H9 (cell line): Measurements from ENCODE around the gene LEFTY1. TPM values are rescaled to one million over a fixed set of nuclear protein-coding genes. Genes with fewer than 3 reads are reported as not detected.
A peak's percentile ranks its signal among the peaks of the same experiment; 100 is the strongest.

Source experiments
- DNase-seq: peaks from one replicate; pipeline ENCODE4 v3.0.0-alpha.2; 2017
- H2AFZ ChIP-seq: one replicate; pipeline ENCODE4 v1.6.1; 2013; ENCODE audit warnings: mild to moderate bottlenecking, low read length, control low read depth, moderate library complexity
- H2AK5ac ChIP-seq: 2 replicates; pipeline ENCODE4 v1.6.1; 2013; ENCODE audit warnings: low read length, control low read depth, mixed read lengths; ENCODE audit not compliant: insufficient read length
- H2BK120ac ChIP-seq: one replicate; pipeline ENCODE4 v1.6.1; 2013; ENCODE audit warnings: low read depth, mild to moderate bottlenecking, low read length, control low read depth, inconsistent platforms; ENCODE audit not compliant: poor library complexity, severe bottlenecking
- H2BK12ac ChIP-seq: 2 replicates; pipeline ENCODE4 v1.6.1; 2013; ENCODE audit warnings: low read length, control low read depth, mixed read lengths, low read depth; ENCODE audit not compliant: insufficient read length
- H2BK15ac ChIP-seq: 2 replicates; pipeline ENCODE4 v1.6.1; 2013; ENCODE audit warnings: low read depth, low read length, control low read depth
- H2BK20ac ChIP-seq: one replicate; pipeline ENCODE4 v1.6.1; 2013; ENCODE audit warnings: low read depth, mild to moderate bottlenecking, low read length, control low read depth, inconsistent platforms; ENCODE audit not compliant: poor library complexity, severe bottlenecking
- H2BK5ac ChIP-seq: 2 replicates; pipeline ENCODE4 v1.6.1; 2013; ENCODE audit warnings: low read length, control low read depth, mixed read lengths; ENCODE audit not compliant: insufficient read length
- H3K14ac ChIP-seq: 2 replicates; pipeline ENCODE4 v1.6.1; 2013; ENCODE audit warnings: low read length, control low read depth; ENCODE audit not compliant: insufficient read depth
- H3K18ac ChIP-seq: 2 replicates; pipeline ENCODE4 v1.6.1; 2013; ENCODE audit warnings: low read depth, mild to moderate bottlenecking, mixed read lengths, low read length, control low read depth; ENCODE audit not compliant: insufficient read length
- H3K23ac ChIP-seq: 2 replicates; pipeline ENCODE4 v1.6.1; 2013; ENCODE audit warnings: low read length, control low read depth, mixed read lengths, low read depth; ENCODE audit not compliant: insufficient read length
- H3K23me2 ChIP-seq: 2 replicates; pipeline ENCODE4 v1.6.1; 2013; ENCODE audit warnings: low read depth, mild to moderate bottlenecking, mixed read lengths, low read length, control low read depth; ENCODE audit not compliant: insufficient read length, poor library complexity, severe bottlenecking
- H3K27ac ChIP-seq: 2 replicates; pipeline ENCODE4 v1.5.1; 2013; ENCODE audit warnings: low read length, control low read depth, mixed read lengths, low read depth; ENCODE audit not compliant: insufficient read length
- H3K27me3 ChIP-seq: 2 replicates; pipeline ENCODE4 v1.6.1; 2013; ENCODE audit warnings: low read length, control low read depth, inconsistent platforms; ENCODE audit not compliant: insufficient read depth
- H3K4ac ChIP-seq: 2 replicates; pipeline ENCODE4 v1.6.1; 2013; ENCODE audit warnings: low read depth, mild to moderate bottlenecking, control low read depth, inconsistent platforms, low read length, moderate library complexity
- H3K4me1 ChIP-seq: 2 replicates; pipeline ENCODE4 v1.6.1; 2013; ENCODE audit warnings: low read length, control low read depth, inconsistent platforms; ENCODE audit not compliant: insufficient read depth
- H3K4me2 ChIP-seq: 2 replicates; pipeline ENCODE4 v1.6.1; 2013; ENCODE audit warnings: low read length, control low read depth, mixed read lengths; ENCODE audit not compliant: insufficient read length, insufficient read depth
- H3K56ac ChIP-seq: 2 replicates; pipeline ENCODE4 v1.6.1; 2013; ENCODE audit warnings: low read depth, mild to moderate bottlenecking, mixed read lengths, low read length, control low read depth; ENCODE audit not compliant: insufficient read length
- H3K79me1 ChIP-seq: 2 replicates; pipeline ENCODE4 v1.6.1; 2013; ENCODE audit warnings: low read depth, mild to moderate bottlenecking, moderate library complexity, low read length, control low read depth, inconsistent platforms; ENCODE audit not compliant: insufficient read depth, poor library complexity, severe bottlenecking
- H3K79me2 ChIP-seq: 2 replicates; pipeline ENCODE4 v1.6.1; 2013; ENCODE audit warnings: low read length, control low read depth, inconsistent platforms; ENCODE audit not compliant: insufficient read depth
- H3K9ac ChIP-seq: 2 replicates; pipeline ENCODE4 v1.6.1; 2013; ENCODE audit warnings: low read length, control low read depth, mixed read lengths; ENCODE audit not compliant: insufficient read length; ENCODE audit errors: extremely low read depth
- H3K9me3 ChIP-seq: one replicate; pipeline ENCODE4 v1.6.1; 2013; ENCODE audit warnings: low read depth, low read length, inconsistent platforms; ENCODE audit not compliant: control insufficient read depth
- H3T11ph ChIP-seq: one replicate; pipeline ENCODE4 v1.6.1; 2013; ENCODE audit warnings: mild to moderate bottlenecking, low read length, control low read depth, inconsistent platforms
- H4K20me1 ChIP-seq: one replicate; pipeline ENCODE4 v1.6.1; 2013; ENCODE audit not compliant: control insufficient read depth, insufficient read length, insufficient read depth
- H4K5ac ChIP-seq: 2 replicates; pipeline ENCODE4 v1.6.1; 2013; ENCODE audit warnings: low read depth, mild to moderate bottlenecking, mixed read lengths, low read length, control low read depth; ENCODE audit not compliant: insufficient read length
- H4K8ac ChIP-seq: replicated peaks from 2 replicates; pipeline ENCODE4 v1.6.1; 2013; ENCODE audit warnings: low read length, control low read depth, mixed read lengths, low read depth; ENCODE audit not compliant: insufficient read length
- H4K91ac ChIP-seq: 2 replicates; pipeline ENCODE4 v1.6.1; 2013; ENCODE audit warnings: low read depth, mild to moderate bottlenecking, moderate library complexity, mixed read lengths, low read length, control low read depth; ENCODE audit not compliant: insufficient read length
- H3K27ac Mint-ChIP-seq, 3 experiments: 2 replicates in 2 of 3; 3 replicates in 1 of 3; pipeline ENCODE4 v1.8.0; 2020 to 2021; ENCODE audit warnings: mixed read lengths in 3 of 3, mild to moderate bottlenecking in 1 of 3, moderate library complexity in 1 of 3
- H3K27me3 Mint-ChIP-seq: 2 replicates; pipeline ENCODE4 v1.8.0; 2021; ENCODE audit warnings: low read depth, mild to moderate bottlenecking, moderate library complexity, mixed read lengths
- H3K36me3 Mint-ChIP-seq, 3 experiments: 2 replicates in 2 of 3; 3 replicates in 1 of 3; pipeline ENCODE4 v1.8.0; 2020 to 2021; ENCODE audit warnings: low read depth in 3 of 3, mixed read lengths in 3 of 3; ENCODE audit not compliant: insufficient read depth in 1 of 3
- H3K4me1 Mint-ChIP-seq, 2 experiments: 2 replicates each; pipeline ENCODE4 v1.8.0; 2020; ENCODE audit warnings: mixed read lengths in 2 of 2
- H3K4me3 Mint-ChIP-seq, 2 experiments: 2 replicates in 1 of 2; 3 replicates in 1 of 2; pipeline ENCODE4 v1.8.0; 2020 to 2021; ENCODE audit warnings: mild to moderate bottlenecking in 2 of 2, mixed read lengths in 2 of 2, moderate library complexity in 1 of 2
- H3K9me3 Mint-ChIP-seq, 2 experiments: 2 replicates in 1 of 2; 3 replicates in 1 of 2; pipeline ENCODE4 v1.8.0; 2020; ENCODE audit warnings: mild to moderate bottlenecking in 2 of 2, mixed read lengths in 2 of 2, moderate library complexity in 1 of 2
- WGBS: extraction: QIAGEN DNeasy Blood & Tissue Kit; methylation state at CpG from one replicate; pipeline ENCODE4 v1.1.7; 2013; ENCODE audit warnings: missing lambda C conversion rate, low lambda C conversion rate, mixed read lengths; ENCODE audit not compliant: insufficient read length; ENCODE audit errors: extremely low coverage; 5-methylcytosine and 5-hydroxymethylcytosine counted together
- total RNA-seq: library from RNA; stranded (reverse); gene quantifications from 2 replicates; pipeline ENCODE4 v1.2.1, GENCODE V29; 2021
- TF ChIP-seq, protein P1 (sequence below): fragments of 200-600 bp; sonication (generic); conservative IDR thresholded peaks from 3 replicates; pipeline ENCODE4 v1.8.0; 2021; ENCODE audit warnings: antibody characterized with exemption, mild to moderate bottlenecking

Gene LEFTY1
- total RNA-seq, 1 experiment from 2014 or later, result 107 TPM

DNA sequence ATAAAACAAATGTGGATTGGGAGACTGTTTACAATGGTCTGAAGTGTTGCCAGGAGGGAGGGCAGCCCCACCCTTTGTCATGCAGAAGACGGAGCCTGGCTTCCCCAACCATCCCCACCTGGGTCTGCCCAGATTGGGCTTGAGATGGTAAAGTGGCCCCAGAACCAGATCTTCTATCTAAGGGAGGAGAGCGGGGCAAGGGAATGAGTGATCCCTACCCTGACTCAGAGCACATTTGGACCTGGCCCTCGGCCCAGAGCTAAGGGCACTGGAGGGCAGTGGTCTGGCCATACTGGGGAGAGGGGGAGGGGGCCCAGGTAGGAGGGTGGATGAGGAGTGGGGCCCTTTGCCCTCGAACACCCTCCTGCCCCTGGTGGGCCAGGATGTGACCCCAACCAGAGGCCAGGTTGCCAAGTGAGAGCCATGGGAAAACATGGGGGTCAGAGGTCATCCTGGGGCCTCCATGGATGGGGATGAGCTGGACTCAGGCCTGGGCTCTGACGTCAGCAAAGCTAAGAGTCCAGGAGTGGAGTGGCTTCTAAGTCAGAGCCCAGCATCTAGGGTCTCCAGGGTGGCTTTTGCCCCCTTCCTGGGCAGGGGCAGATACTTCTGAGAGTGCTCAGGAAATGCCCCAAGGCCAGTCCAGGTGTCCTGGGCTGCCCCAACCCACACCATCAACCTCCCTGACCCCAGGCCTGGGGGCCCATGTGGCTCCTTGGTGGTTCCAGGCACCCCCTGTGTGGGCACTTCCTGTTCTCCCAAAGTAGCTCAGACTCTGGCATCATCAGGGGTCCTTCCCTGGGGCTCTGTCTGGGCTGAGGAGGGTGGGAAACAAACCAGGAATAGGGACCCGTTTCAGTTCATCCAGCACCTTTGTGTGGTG is 1.6 kb upstream of the LEFTY1 start:
- Histone ChIP-seq H2AK5ac (no peak overlapping the region), H3K23me2 (no peaks in the 10 kb centered on the region), H3K27ac (no peak overlapping the region), H3K79me2 (peaks cover 2% of the 10 kb centered on the region; the same call in 1 of the 2 replicates), H4K20me1 (no peaks in the 10 kb centered on the region), H3K23ac (no peak overlapping the region), H2BK15ac (no peak overlapping the region), H3T11ph (no peak overlapping the region), H2BK120ac (no peak overlapping the region), H3K56ac (no peak overlapping the region), H3K9ac (no peak overlapping the region), H3K18ac (peak overlapping the region; percentile 56), H4K5ac (no peak overlapping the region), H4K8ac (no peak overlapping the region), H3K27me3 (no peaks in the 10 kb centered on the region), H2AFZ (no peak overlapping the region), H2BK5ac (no peak overlapping the region), H3K4me1 (peaks cover 3% of the 10 kb centered on the region; the same call in 1 of the 2 replicates), H3K9me3 (no peaks in the 10 kb centered on the region), H4K91ac (peak overlapping the region; percentile 98), H3K4me2 (no peak overlapping the region), H2BK20ac (no peak overlapping the region), H2BK12ac (peak overlapping the region; percentile 82), H3K79me1 (no peaks in the 10 kb centered on the region), H3K14ac (no peak overlapping the region), H3K4ac (no peak overlapping the region; the same call in 1 of the 2 replicates)
- Mint-ChIP-seq H3K4me3 (peak overlapping the region; percentile 25 to 38; a peak in 2 of 5 replicates), H3K4me1 (peaks cover 39% of the 10 kb centered on the region in 2 experiments), H3K27ac (peak overlapping the region in 2 of 3 experiments; percentile 64 to 96; a peak in 4 of 7 replicates), H3K36me3 (peaks cover 0 to 13% (median 0%) of the 10 kb centered on the region in 3 experiments; a peak in 5 of 7 replicates), H3K27me3 (peaks cover 2% of the 10 kb centered on the region; the same call in 1 of the 2 replicates), H3K9me3 (no peaks in the 10 kb centered on the region; a peak in 1 of 5 replicates)
- no CpG with 5 or more reads among the region's 6 CpGs for WGBS
- peak; percentile 84 for DNase-seq
- TF ChIP-seq, protein P1, sequence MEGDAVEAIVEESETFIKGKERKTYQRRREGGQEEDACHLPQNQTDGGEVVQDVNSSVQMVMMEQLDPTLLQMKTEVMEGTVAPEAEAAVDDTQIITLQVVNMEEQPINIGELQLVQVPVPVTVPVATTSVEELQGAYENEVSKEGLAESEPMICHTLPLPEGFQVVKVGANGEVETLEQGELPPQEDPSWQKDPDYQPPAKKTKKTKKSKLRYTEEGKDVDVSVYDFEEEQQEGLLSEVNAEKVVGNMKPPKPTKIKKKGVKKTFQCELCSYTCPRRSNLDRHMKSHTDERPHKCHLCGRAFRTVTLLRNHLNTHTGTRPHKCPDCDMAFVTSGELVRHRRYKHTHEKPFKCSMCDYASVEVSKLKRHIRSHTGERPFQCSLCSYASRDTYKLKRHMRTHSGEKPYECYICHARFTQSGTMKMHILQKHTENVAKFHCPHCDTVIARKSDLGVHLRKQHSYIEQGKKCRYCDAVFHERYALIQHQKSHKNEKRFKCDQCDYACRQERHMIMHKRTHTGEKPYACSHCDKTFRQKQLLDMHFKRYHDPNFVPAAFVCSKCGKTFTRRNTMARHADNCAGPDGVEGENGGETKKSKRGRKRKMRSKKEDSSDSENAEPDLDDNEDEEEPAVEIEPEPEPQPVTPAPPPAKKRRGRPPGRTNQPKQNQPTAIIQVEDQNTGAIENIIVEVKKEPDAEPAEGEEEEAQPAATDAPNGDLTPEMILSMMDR, result no peak
